GM12878 (cell line): Measurements from ENCODE around the gene GAB3. TPM values are rescaled to one million over a fixed set of nuclear protein-coding genes. Genes with fewer than 3 reads are reported as not detected.

Source experiments
- ATAC-seq: fragments of 200-7000 bp; cut with Tn5 transposase; 3 replicates; pipeline ENCODE4 v1.9.1; 2020; ENCODE audit warnings: mild to moderate bottlenecking, moderate library complexity
- BruUV-seq: library from RNA; stranded (reverse); fragments of 400-500 nt; replicated peaks from 2 replicates; lab custom pipeline; 2021; lab: Mats Ljungman, UMichigan
- CTCF ChIA-PET: fragments of 300-600 bp; sonication (Branson Sonifier 250); formaldehyde crosslinking; extraction: SDS; loops from one replicate; lab custom pipeline; 2021; ENCODE audit warnings: inconsistent platforms; lab: Yijun Ruan, JAX
- POLR2A ChIA-PET: fragments of 350-600 bp; formaldehyde crosslinking; extraction: SDS; loops from one replicate; lab custom pipeline; 2021; ENCODE audit warnings: inconsistent platforms; lab: Charles Lee
- RAD21 ChIA-PET: fragments of 300-600 bp; sonication (Branson Sonifier 250); formaldehyde crosslinking; loops from one replicate; lab custom pipeline; 2023; ENCODE audit warnings: antibody characterized with exemption; ENCODE audit not compliant: unreplicated experiment; lab: Charles Lee
- SMC1A ChIA-PET: fragments of 300-600 bp; sonication (Branson Sonifier 250); formaldehyde crosslinking; loops from one replicate; lab custom pipeline; 2023; ENCODE audit not compliant: unreplicated experiment, uncharacterized antibody; lab: Charles Lee
- DNase-seq: peaks from one replicate; pipeline ENCODE4 v3.0.0-alpha.2; 2011; ENCODE audit warnings: low read depth, low spot score
- FAIRE-seq: peaks from 3 replicates; lab custom pipeline; 2011; peaks lifted over from hg19 to GRCh38; lab: Jason Lieb, UNC
- H2AFZ ChIP-seq: 2 replicates; pipeline ENCODE4 v1.6.0; 2011; ENCODE audit warnings: low read depth, low read length, control low read depth; ENCODE audit not compliant: control insufficient read depth
- H3K27ac ChIP-seq: 2 replicates; pipeline ENCODE4 v1.5.1; 2011; ENCODE audit warnings: control low read depth; ENCODE audit not compliant: control insufficient read depth, insufficient read depth
- H3K27me3 ChIP-seq, 2 experiments: replicated peaks in 1 of 2; 2 replicates each; pipeline versions ENCODE4 v1.6.0 to v1.6.1; 2011; ENCODE audit warnings: low read length in 1 of 2; ENCODE audit not compliant: control insufficient read depth in 2 of 2, insufficient read depth in 2 of 2
- H3K36me3 ChIP-seq, 2 experiments: 2 replicates each; pipeline ENCODE4 v1.5.1; 2011; ENCODE audit warnings: low read length in 1 of 2; ENCODE audit not compliant: control insufficient read depth in 2 of 2, insufficient read depth in 2 of 2
- H3K4me1 ChIP-seq: 2 replicates; pipeline ENCODE4 v1.6.1; 2011; ENCODE audit warnings: mild to moderate bottlenecking, low read length, moderate library complexity, mixed read lengths; ENCODE audit not compliant: control insufficient read depth, insufficient read depth
- H3K4me2 ChIP-seq: 2 replicates; pipeline ENCODE4 v1.6.0; 2011; ENCODE audit warnings: control low read depth; ENCODE audit not compliant: control insufficient read depth, insufficient read depth
- H3K4me3 ChIP-seq: fragments of 200-600 bp; sonication (generic); 2 replicates; pipeline ENCODE4 v1.5.1; 2016
- H3K79me2 ChIP-seq: 2 replicates; pipeline ENCODE4 v1.6.0; 2011; ENCODE audit warnings: low read length; ENCODE audit not compliant: control insufficient read depth, insufficient read depth
- H3K9ac ChIP-seq: 2 replicates; pipeline ENCODE4 v1.8.0; 2011; ENCODE audit warnings: low read length, control low read depth, mixed read lengths; ENCODE audit not compliant: control insufficient read depth, insufficient read depth
- H3K9me3 ChIP-seq: replicated peaks from 3 replicates; pipeline ENCODE4 v1.5.1; 2011; ENCODE audit warnings: mild to moderate bottlenecking, low read length; ENCODE audit not compliant: control insufficient read depth, insufficient read depth
- H4K20me1 ChIP-seq: 2 replicates; pipeline ENCODE4 v1.6.0; 2011; ENCODE audit not compliant: control insufficient read depth, insufficient read depth
- ATF3 ChIP-seq: IDR thresholded peaks from 2 replicates; pipeline ENCODE4 v1.6.1; 2011; ENCODE audit warnings: low read depth, mild to moderate bottlenecking, low read length, moderate library complexity, borderline replicate concordance; ENCODE audit errors: extremely low read depth
- CBX5 ChIP-seq: sonication (generic); IDR thresholded peaks from 2 replicates; pipeline ENCODE4 v1.6.1; 2016; ENCODE audit warnings: low read depth, moderate library complexity, mild to moderate bottlenecking, inconsistent platforms
- FOS ChIP-seq: IDR thresholded peaks from 3 replicates; pipeline ENCODE4 v1.6.1; 2011; ENCODE audit warnings: borderline replicate concordance; ENCODE audit not compliant: insufficient read length; ENCODE audit errors: extremely low read depth
- KAT2A ChIP-seq: conservative IDR thresholded peaks from 2 replicates; pipeline ENCODE4 v1.6.1; 2011; ENCODE audit warnings: low read depth, low read length; ENCODE audit not compliant: control insufficient read depth
- NFYB ChIP-seq: IDR thresholded peaks from 2 replicates; pipeline ENCODE4 v1.6.1; 2011; ENCODE audit warnings: low read depth, mild to moderate bottlenecking, low read length, improper control_type of control experiment, moderate library complexity; ENCODE audit not compliant: insufficient read depth
- NR2C1 ChIP-seq: fragments of 450-650 bp; IDR thresholded peaks from 2 replicates; pipeline ENCODE4 v1.6.1; 2017; ENCODE audit warnings: antibody characterized with exemption, mild to moderate bottlenecking, moderate library complexity
- SP1 ChIP-seq: IDR thresholded peaks from one replicate; pipeline ENCODE4 v1.6.1; 2011; ENCODE audit warnings: low read depth, low read length
- SUPT20H ChIP-seq: IDR thresholded peaks from 2 replicates; pipeline ENCODE4 v1.6.1; 2011; ENCODE audit warnings: low read depth, mild to moderate bottlenecking, low read length, moderate library complexity, borderline replicate concordance; ENCODE audit not compliant: control insufficient read depth
- TAF1 ChIP-seq: IDR thresholded peaks from 2 replicates; pipeline ENCODE4 v1.6.1; 2011; ENCODE audit warnings: mild to moderate bottlenecking, low read depth, low read length, borderline replicate concordance
- TCF3 ChIP-seq: IDR thresholded peaks from 2 replicates; pipeline ENCODE4 v1.6.1; 2012; ENCODE audit warnings: low read depth, mild to moderate bottlenecking, low read length, borderline replicate concordance; ENCODE audit not compliant: insufficient read depth
- YY1 ChIP-seq: IDR thresholded peaks from 2 replicates; pipeline ENCODE4 v1.6.1; 2011; ENCODE audit warnings: low read depth, mild to moderate bottlenecking, low read length
- ZNF207 ChIP-seq: fragments of 450-650 bp; IDR thresholded peaks from 2 replicates; pipeline ENCODE4 v1.6.1; 2014; ENCODE audit warnings: antibody characterized with exemption, mild to moderate bottlenecking, borderline replicate concordance
- ZNF384 ChIP-seq: IDR thresholded peaks from 2 replicates; pipeline ENCODE4 v1.6.1; 2012; ENCODE audit warnings: low read depth, mild to moderate bottlenecking, low read length, improper control_type of control experiment, borderline replicate concordance
- ZSCAN29 ChIP-seq: fragments of 450-650 bp; IDR thresholded peaks from 2 replicates; pipeline ENCODE4 v1.6.1; 2017; ENCODE audit warnings: mild to moderate bottlenecking, moderate library complexity
- WGBS: methylation state at CpG from one replicate; pipeline ENCODE4 v1.1.6; 2016; ENCODE audit warnings: low lambda C conversion rate; ENCODE audit not compliant: insufficient replicate concordance, insufficient coverage; ENCODE audit errors: missing lambda C conversion rate; 5-methylcytosine and 5-hydroxymethylcytosine counted together
- in situ Hi-C: fragments of 300-500 bp; cut with MboI; formaldehyde crosslinking; loops from 9 replicates; pipeline ENCODE4 v1.14.3; 2018; ENCODE audit warnings: mixed read lengths
- intact Hi-C: fragments of 100-400 bp; cut with micrococcal nuclease; formaldehyde crosslinking; loops from one replicate; pipeline ENCODE4 v1.14.2; 2022; ENCODE audit not compliant: unreplicated experiment
- polyA plus RNA-seq, 11 experiments: library from polyadenylated mRNA; depleted of rRNA in 4 of 11; unstranded in 6 of 11; stranded (reverse) in 5 of 11; fragments of >200 nt; fragmentation: Nextera tagmentation in 4 of 11; fragmentation: Illumina TruSeq in 1 of 11; extraction: Ambion mirVana in 4 of 11; extraction: Trizol in 1 of 11; gene quantifications; 1 replicate in 1 of 11; 2 replicates in 10 of 11; pipeline versions ENCODE4 v1.2.1 to v1.2.3, GENCODE V29; 2011 to 2016; ENCODE audit warnings: inconsistent platforms in 2 of 11, missing spikeins in 2 of 11, low read depth in 1 of 11
- total RNA-seq, 4 experiments: library from RNA; depleted of rRNA in 3 of 4; stranded (reverse); fragments of >200 nt in 3 of 4; fragmentation: Illumina TruSeq in 1 of 4; extraction: Trizol in 1 of 4; gene quantifications; 2 replicates each; pipeline versions ENCODE4 v1.2.1 to v1.2.3, GENCODE V29; 2013 to 2021
- TF ChIP-seq, protein P1 (sequence below): IDR thresholded peaks from 2 replicates; pipeline ENCODE4 v1.6.1; 2011; ENCODE audit warnings: low read depth, low read length, improper control_type of control experiment, borderline replicate concordance
- TF ChIP-seq, protein P2 (sequence below): IDR thresholded peaks from 2 replicates; pipeline ENCODE4 v1.6.1; 2011; ENCODE audit warnings: borderline replicate concordance, low read depth, mild to moderate bottlenecking, moderate library complexity, low read length; ENCODE audit not compliant: insufficient read depth, poor library complexity, severe bottlenecking

GAB3 gene
- total and polyA plus RNA-seq, 10 of the 15 experiments (the other 5 are each of a cell fraction or from before 2014, with no cell fraction given) = 0.10 to 2.0 (median 0.85) TPM

GRCh38 chrX:154654925-154655324, 96.0 kb downstream of the GAB3 start:
- ChIA-PET CTCF (no interaction called here), RAD21 (no interaction called here), POLR2A (no interaction called here), SMC1A (no interaction called here)
- no peak for DNase-seq
- no peaks in the 10 kb centered on the region for H3K36me3 ChIP-seq
- 65% methylated on average over 15 of the region's 15 CpGs for WGBS
- no peak overlapping the region for H2AFZ ChIP-seq
- H3K27ac ChIP-seq = no peak overlapping the region
- BruUV-seq = no TSS peak
- intact Hi-C loops = no loop called here
- TF ChIP-seq YY1 = no peak
- TF ChIP-seq, protein P1, sequence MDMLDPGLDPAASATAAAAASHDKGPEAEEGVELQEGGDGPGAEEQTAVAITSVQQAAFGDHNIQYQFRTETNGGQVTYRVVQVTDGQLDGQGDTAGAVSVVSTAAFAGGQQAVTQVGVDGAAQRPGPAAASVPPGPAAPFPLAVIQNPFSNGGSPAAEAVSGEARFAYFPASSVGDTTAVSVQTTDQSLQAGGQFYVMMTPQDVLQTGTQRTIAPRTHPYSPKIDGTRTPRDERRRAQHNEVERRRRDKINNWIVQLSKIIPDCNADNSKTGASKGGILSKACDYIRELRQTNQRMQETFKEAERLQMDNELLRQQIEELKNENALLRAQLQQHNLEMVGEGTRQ = no peak
- no peak for TF ChIP-seq ZSCAN29
- no peak for TF ChIP-seq ATF3
- no peak for TF ChIP-seq TAF1
- no peak for TF ChIP-seq FOS
- TF ChIP-seq ZNF207 = no peak
- no peak for TF ChIP-seq ZNF384
- no peak for TF ChIP-seq TCF3
- no peak for TF ChIP-seq CBX5
- TF ChIP-seq SP1 = no peak
- no peak for TF ChIP-seq KAT2A
- TF ChIP-seq, protein P2, sequence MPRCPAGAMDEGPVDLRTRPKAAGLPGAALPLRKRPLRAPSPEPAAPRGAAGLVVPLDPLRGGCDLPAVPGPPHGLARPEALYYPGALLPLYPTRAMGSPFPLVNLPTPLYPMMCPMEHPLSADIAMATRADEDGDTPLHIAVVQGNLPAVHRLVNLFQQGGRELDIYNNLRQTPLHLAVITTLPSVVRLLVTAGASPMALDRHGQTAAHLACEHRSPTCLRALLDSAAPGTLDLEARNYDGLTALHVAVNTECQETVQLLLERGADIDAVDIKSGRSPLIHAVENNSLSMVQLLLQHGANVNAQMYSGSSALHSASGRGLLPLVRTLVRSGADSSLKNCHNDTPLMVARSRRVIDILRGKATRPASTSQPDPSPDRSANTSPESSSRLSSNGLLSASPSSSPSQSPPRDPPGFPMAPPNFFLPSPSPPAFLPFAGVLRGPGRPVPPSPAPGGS = no peak
- no peak for TF ChIP-seq SUPT20H
- no peak for TF ChIP-seq NFYB
- no peak for TF ChIP-seq NR2C1
- no peaks in the 10 kb centered on the region for H4K20me1 ChIP-seq
- H3K4me1 ChIP-seq = no peaks in the 10 kb centered on the region
- no peak for FAIRE-seq
- in situ Hi-C loops = no loop called here
- H3K27me3 ChIP-seq = no peaks in the 10 kb centered on the region
- H3K9ac ChIP-seq = no peak overlapping the region
- no peaks in the 10 kb centered on the region for H3K79me2 ChIP-seq
- H3K4me3 ChIP-seq = no peak overlapping the region
- no peak overlapping the region for H3K4me2 ChIP-seq
- ATAC-seq = no peak
- no peaks in the 10 kb centered on the region; the same call in 1 of the 3 replicates for H3K9me3 ChIP-seq
